IMR-90 (cell line): ENCODE measurements around the gene RPL19.

Experiments used
- BHLHE40 ChIP-seq: fragments of 150-350 bp; IDR thresholded peaks from 2 replicates; pipeline ENCODE4 v1.6.1; 2016; ENCODE audit warnings: mild to moderate bottlenecking, low read depth, low read length
- CEBPB ChIP-seq: IDR thresholded peaks from 2 replicates; pipeline ENCODE4 v1.6.1; 2012; ENCODE audit warnings: low read depth, low read length, improper control_type of control experiment
- CHD1 ChIP-seq: IDR thresholded peaks from 2 replicates; pipeline ENCODE4 v1.6.1; 2012; ENCODE audit warnings: low read depth, low read length, improper control_type of control experiment
- CTCF ChIP-seq: conservative IDR thresholded peaks from 2 replicates; pipeline ENCODE4 v1.5.1; 2012; ENCODE audit warnings: mild to moderate bottlenecking, low read depth, low read length, improper control_type of control experiment
- MAFK ChIP-seq: IDR thresholded peaks from 2 replicates; pipeline ENCODE4 v1.6.1; 2012; ENCODE audit warnings: low read depth, low read length, improper control_type of control experiment
- MAZ ChIP-seq: IDR thresholded peaks from 2 replicates; pipeline ENCODE4 v1.6.1; 2012; ENCODE audit warnings: low read depth, mild to moderate bottlenecking, low read length, improper control_type of control experiment, moderate library complexity, borderline replicate concordance
- MXI1 ChIP-seq: IDR thresholded peaks from 2 replicates; pipeline ENCODE4 v1.6.1; 2012; ENCODE audit warnings: low read depth, mild to moderate bottlenecking, low read length, moderate library complexity, borderline replicate concordance
- NFE2L2 ChIP-seq: fragments of 150-350 bp; IDR thresholded peaks from 2 replicates; pipeline ENCODE4 v1.6.1; 2016; ENCODE audit warnings: low read depth, mild to moderate bottlenecking, low read length
- POLR2A ChIP-seq: IDR thresholded peaks from 2 replicates; pipeline ENCODE4 v1.6.1; 2012; ENCODE audit warnings: mild to moderate bottlenecking, low read depth, low read length
- RAD21 ChIP-seq: IDR thresholded peaks from 2 replicates; pipeline ENCODE4 v1.6.1; 2012; ENCODE audit warnings: low read length, improper control_type of control experiment
- RFX5 ChIP-seq: IDR thresholded peaks from 2 replicates; pipeline ENCODE4 v1.8.0; 2012; ENCODE audit warnings: low read depth, mild to moderate bottlenecking, low read length, moderate library complexity
- SMC3 ChIP-seq: fragments of 150-350 bp; IDR thresholded peaks from 2 replicates; pipeline ENCODE4 v1.6.1; 2016; ENCODE audit warnings: low read depth, mild to moderate bottlenecking, antibody characterized with exemption, low read length, moderate library complexity

GRCh38 chr17:39236981-39237441 lies 36.9 kb downstream of the RPL19 start:
- TF ChIP-seq CTCF: no peak
- TF ChIP-seq CHD1: no peak
- no peak for TF ChIP-seq MAFK
- no peak for TF ChIP-seq RFX5
- no peak for TF ChIP-seq MAZ
- no peak for TF ChIP-seq POLR2A
- no peak for TF ChIP-seq CEBPB
- no peak for TF ChIP-seq SMC3
- no peak for TF ChIP-seq MXI1
- no peak for TF ChIP-seq RAD21
- TF ChIP-seq NFE2L2: no peak
- TF ChIP-seq BHLHE40: no peak
